PFSK-1 (cell line): ENCODE results near the gene HHAT.

Source experiments
- FOXP2 ChIP-seq: optimal IDR thresholded peaks from 2 replicates; pipeline ENCODE3; 2011; ENCODE audit warnings: borderline replicate concordance, control low read depth, inconsistent platforms; ENCODE audit not compliant: insufficient read depth; ENCODE audit errors: extremely low read length, extremely low read depth
- POLR2AphosphoS5 ChIP-seq: IDR thresholded peaks from 2 replicates; pipeline ENCODE4 v1.6.1; 2012; ENCODE audit warnings: low read depth, mild to moderate bottlenecking, control low read depth, low read length, moderate library complexity
- REST ChIP-seq, 2 experiments: IDR thresholded peaks; 2 replicates each; pipeline versions ENCODE4 v1.6.1 to v1.8.0; 2011 to 2012; ENCODE audit warnings: low read depth in 2 of 2, low read length in 2 of 2, control low read depth in 1 of 2, inconsistent platforms in 1 of 2, mild to moderate bottlenecking in 1 of 2, moderate library complexity in 1 of 2; ENCODE audit not compliant: insufficient read depth in 1 of 2
- SIN3A ChIP-seq: IDR thresholded peaks from 2 replicates; pipeline ENCODE4 v1.6.1; 2012; ENCODE audit warnings: mild to moderate bottlenecking, low read length, moderate library complexity, borderline replicate concordance; ENCODE audit not compliant: insufficient read depth
- TAF1 ChIP-seq: IDR thresholded peaks from 2 replicates; pipeline ENCODE4 v1.6.1; 2012; ENCODE audit warnings: low read length, control low read depth, borderline replicate concordance; ENCODE audit not compliant: insufficient read depth

The HHAT gene

GRCh38 chr1:210478820-210479219, 150.1 kb downstream of the HHAT start:
- TF ChIP-seq POLR2AphosphoS5 (no peak), REST (IDR thresholded peaks at IDR 0.05; ENCODE audit: insufficient read depth in 1 of 2, low read depth in 2 of 2, low read length in 2 of 2) (no peak), SIN3A (no peak), TAF1 (no peak), FOXP2 (no peak)

DNA sequence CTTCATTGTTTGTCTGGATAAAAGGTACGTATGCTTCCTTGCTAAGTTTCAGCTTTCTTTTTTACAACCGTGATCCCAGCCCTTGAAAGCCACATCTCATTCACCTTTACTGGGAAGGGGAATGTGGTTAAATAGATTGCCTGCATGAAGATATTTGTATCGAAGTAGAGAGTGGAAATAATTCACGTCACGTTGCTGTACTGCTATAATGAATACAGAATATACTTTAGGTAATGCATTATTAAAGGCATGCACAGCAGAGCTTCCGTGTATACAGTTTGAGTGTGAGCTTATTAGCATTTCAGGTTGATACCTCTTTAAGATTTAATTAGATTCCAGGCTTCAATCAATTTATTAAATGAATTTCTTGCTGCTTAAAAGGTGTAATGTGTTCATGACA, 153.8 kb downstream of the HHAT start:
- no peak for TF ChIP-seq FOXP2

DNA sequence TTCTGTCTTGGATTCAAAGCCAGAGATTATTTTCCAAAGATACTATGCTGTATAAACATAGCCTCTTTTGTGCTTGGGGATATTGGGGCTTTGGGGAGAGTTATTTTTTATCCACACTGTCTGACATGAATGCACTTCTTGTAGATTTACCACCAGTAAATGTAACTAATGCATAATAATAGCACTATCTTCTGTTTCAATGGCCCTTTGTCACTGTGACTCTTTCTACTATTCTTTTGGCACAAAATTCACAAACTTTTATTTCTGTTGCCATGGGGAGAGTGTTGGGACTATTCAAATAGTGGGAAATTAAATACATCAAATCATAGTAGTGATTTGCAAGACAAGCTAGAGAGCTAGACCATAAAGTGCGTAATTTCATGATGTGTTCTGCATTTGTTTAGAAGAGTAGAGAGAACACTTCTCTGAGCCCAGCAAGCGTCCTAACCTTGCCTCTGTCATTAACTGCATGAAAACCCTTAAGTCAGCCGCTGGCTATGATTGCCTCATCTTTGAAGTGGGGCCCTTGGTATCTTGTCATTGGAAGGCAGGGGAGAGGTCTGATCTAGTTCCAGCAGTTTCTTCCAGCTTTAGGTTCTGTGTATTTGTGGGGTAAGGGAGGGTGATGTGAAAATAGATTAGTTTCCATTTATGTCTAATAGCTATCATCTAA, 154.4 kb downstream of the HHAT start:
- TF ChIP-seq REST (IDR thresholded peaks at IDR 0.05; ENCODE audit: insufficient read depth in 1 of 2, low read depth in 2 of 2, low read length in 2 of 2): no peak
- TF ChIP-seq TAF1: no peak
- TF ChIP-seq POLR2AphosphoS5: no peak
- no peak for TF ChIP-seq SIN3A
- TF ChIP-seq FOXP2: no peak

GRCh38 chr1:210483821-210484220, 155.1 kb downstream of the HHAT start:
- TF ChIP-seq SIN3A: no peak
- no peak for TF ChIP-seq REST (IDR thresholded peaks at IDR 0.05; ENCODE audit: insufficient read depth in 1 of 2, low read depth in 2 of 2, low read length in 2 of 2)
- TF ChIP-seq FOXP2: no peak
- TF ChIP-seq TAF1: no peak
- no peak for TF ChIP-seq POLR2AphosphoS5

GRCh38 chr1:210487021-210487420, 158.3 kb downstream of the HHAT start:
- TF ChIP-seq REST (IDR thresholded peaks at IDR 0.05; ENCODE audit: insufficient read depth in 1 of 2, low read depth in 2 of 2, low read length in 2 of 2) (no peak), FOXP2 (no peak), POLR2AphosphoS5 (no peak), TAF1 (no peak), SIN3A (no peak)
